HG03159 (cell line): ENCODE data around the gene TBCEL.

Experiments
- ATAC-seq: cut with Tn5 transposase; IDR thresholded peaks from one replicate; pipeline ENCODE4 v1.9.1; 2021; ENCODE audit warnings: mild to moderate bottlenecking, moderate library complexity; ENCODE audit not compliant: unreplicated experiment

Gene TBCEL

DNA sequence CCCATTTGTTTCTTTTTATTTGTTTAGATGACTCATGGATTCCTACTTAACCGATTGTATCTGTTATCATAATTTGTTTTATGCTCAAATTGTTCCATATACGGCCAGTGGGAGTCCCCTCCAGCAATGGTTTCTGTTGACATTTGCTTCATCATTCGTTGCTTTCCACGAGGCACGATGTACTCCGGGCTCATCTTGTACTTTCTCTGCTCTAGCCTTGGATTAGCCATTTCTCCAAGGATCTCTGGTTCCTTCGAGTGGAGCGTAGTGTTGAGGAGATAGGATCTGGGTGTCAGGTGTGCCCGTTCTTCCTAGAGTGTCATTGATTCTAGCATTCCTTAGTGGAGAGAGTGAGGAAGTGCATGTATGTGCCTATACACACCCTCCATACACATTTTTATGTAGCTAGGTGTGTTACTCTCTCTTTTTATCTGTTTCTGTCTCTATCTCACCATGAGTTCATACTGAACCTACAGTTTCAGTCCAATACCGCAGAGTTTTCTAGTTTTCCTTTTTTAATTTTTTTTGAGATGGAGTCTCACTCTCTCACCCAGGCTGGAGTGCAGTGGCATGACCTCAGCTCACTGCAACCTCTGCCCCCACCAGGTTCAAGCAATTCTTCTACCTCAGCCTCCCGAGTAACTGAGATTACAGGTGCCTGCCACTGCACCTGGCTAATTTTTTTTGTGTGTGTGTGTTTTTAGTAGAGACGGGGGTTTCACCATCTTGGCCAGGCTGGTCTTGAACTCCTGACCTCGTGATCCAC, 108.5 kb downstream of the TBCEL start:
- no peak for ATAC-seq

DNA sequence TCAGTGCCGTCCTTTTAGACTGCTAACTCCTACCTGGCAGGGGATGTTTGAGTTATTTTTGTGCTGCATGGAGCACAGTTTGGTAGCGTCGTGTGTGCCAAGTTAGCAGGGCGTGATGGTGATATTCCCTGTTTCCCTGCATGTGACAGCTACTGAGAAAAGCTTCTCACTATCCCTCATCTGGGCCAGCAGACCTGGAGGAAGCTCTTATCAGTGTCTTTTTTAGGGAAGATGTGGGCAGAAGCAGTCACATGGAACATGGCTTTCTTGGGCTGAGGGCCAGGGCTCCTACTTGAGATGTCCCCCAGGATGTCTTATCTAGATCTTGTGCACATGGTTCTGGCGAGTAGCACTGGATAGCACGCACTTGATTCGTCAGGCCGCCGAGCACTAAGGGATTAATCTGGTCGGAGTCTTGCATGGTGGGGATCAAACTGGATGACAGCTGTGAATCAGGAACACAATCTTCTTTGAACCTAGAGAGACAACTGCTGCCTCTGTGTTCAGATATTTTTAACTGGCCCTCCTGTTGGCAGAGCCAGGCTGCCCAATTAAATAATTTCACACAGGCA, 110.9 kb downstream of the TBCEL start:
- no peak for ATAC-seq

DNA sequence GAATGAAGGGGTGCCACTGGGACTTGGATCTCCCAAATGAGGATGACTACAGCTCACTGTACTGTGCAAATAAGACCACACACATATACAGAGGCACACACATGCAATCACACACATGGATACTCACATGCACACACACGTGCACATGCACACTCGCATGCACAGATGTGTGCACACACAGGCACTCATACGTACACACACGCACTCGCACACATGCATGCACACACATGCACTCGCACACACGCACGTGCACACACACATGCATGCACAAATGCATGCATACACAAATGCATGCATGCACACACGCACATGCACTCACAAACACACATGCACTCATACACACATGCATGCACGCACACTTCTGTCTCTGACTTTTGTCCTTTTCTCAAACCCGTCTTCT, 113.1 kb downstream of the TBCEL start:
- no peak for ATAC-seq

- no peak for ATAC-seq
Observed at GRCh38 chr11:121138259-121138658, 114.4 kb downstream of the TBCEL start.

- ATAC-seq: no peak
Observed at GRCh38 chr11:121140369-121140768, 116.5 kb downstream of the TBCEL start.
